ENCODE results near the gene LSM10.

LSM10 gene

DNA sequence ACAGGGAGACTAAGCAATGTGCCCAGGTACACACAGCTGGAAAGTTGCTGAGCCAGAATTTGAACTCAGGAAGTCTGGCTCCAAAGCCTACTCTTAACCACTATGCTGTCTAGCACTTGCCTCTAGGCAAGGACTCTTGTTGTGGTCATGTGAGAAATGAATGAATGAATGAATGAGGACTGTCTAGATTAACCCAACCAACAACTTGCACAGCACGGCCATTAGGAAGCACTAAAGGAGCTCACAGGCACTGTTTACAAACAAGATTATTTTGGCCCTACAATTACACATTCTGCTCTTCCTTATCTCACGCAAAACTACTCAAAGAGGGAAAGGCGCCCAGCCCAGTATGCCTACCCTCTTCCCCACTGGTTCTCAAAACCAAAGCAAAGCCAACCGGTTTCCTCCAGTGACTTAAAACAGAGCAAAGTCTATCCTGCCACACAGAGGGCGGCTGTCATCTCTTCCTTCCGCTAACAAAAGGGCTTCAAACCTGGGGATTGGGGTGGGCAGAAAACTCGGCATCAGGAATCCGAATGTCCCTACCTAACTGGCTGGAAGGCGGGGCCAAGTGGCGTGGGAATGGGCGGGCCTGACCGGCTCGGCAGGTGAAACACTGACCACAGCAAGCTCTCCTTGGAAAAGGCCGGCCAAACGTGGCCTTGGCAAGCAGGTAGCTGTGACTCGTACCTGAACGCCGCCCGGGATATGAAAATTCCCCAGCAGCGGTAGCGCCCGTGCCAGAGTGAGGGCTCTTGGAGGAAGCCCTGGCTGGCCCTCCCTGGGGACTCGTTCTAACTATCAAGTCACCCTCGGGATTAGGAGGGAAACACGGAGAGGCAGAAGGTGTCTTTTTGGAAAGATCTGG is 12.9 kb downstream of the LSM10 start:
- Mint-ChIP-seq H3K27me3 (ENCODE audit: low read depth) (no peaks in the 10 kb centered on the region), H3K4me1 (ENCODE audit: low read depth) (peaks cover 54% of the 10 kb centered on the region), H3K9me3 (no peaks in the 10 kb centered on the region), H3K4me3 (peak overlapping the region; percentile 90), H3K36me3 (ENCODE audit: low read depth) (peaks cover 5% of the 10 kb centered on the region), H3K27ac (peak overlapping the region; percentile 93)
- peak; percentile 37 for DNase-seq (ENCODE audit: low spot score)

DNA sequence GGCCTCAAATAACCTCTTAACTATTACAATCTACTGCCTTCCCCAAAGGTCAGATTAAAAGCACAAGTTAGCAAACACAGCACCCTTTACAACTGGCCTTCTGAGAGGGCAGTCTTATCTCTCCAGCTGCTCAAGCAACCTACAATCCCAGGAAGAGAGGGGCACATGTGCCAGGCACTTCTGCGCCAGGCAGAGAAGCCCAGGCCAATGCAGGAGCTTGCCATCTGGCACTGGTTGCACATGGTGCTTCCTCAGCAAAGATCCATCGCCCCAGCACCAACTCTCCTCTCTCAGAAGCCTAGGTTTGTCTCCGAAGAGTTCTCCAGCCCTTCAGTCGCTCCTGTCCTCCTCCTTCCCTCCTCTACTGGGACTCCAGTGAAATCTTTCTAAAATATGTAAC is 14.5 kb downstream of the LSM10 start:
- H3K36me3 Mint-ChIP-seq (ENCODE audit: low read depth) = peaks cover 6% of the 10 kb centered on the region
- H3K27me3 Mint-ChIP-seq (ENCODE audit: low read depth) = no peaks in the 10 kb centered on the region

DNA sequence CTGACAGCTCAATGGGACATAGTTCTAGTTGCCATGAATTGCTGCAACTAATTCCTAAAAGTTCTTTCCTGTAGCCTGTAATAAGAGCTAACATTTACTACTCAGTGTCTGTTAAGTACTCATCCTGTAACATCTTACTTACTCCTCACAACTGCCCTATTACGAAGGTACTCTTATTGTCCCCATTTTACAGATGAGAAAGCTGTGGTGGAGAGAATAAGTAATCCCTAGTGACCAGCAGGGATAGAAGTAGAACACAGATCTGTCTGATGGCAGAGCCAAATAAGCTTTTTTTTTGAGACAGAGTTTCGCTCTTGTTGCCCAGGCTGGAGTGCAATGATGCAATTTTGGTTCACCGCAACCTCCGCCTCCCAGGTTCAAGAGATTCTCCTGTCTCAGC is 15.0 kb downstream of the LSM10 start:
- peaks cover 6% of the 10 kb centered on the region for H3K36me3 Mint-ChIP-seq (ENCODE audit: low read depth)
- peaks cover 66% of the 10 kb centered on the region for H3K4me1 Mint-ChIP-seq (ENCODE audit: low read depth)
- no peak for DNase-seq (ENCODE audit: low spot score)
- H3K27ac Mint-ChIP-seq = no peak overlapping the region
- H3K4me3 Mint-ChIP-seq = no peak overlapping the region
- no peaks in the 10 kb centered on the region for H3K9me3 Mint-ChIP-seq
- H3K27me3 Mint-ChIP-seq (ENCODE audit: low read depth) = no peaks in the 10 kb centered on the region

More for the DNA sequence above, 14.5 kb downstream of the LSM10 start:
- H3K27ac Mint-ChIP-seq = peak overlapping the region; percentile 64
- peak overlapping the region; percentile 60 for H3K4me3 Mint-ChIP-seq
- no peak for DNase-seq (ENCODE audit: low spot score)
- peaks cover 61% of the 10 kb centered on the region for H3K4me1 Mint-ChIP-seq (ENCODE audit: low read depth)
- no peaks in the 10 kb centered on the region for H3K9me3 Mint-ChIP-seq

DNA sequence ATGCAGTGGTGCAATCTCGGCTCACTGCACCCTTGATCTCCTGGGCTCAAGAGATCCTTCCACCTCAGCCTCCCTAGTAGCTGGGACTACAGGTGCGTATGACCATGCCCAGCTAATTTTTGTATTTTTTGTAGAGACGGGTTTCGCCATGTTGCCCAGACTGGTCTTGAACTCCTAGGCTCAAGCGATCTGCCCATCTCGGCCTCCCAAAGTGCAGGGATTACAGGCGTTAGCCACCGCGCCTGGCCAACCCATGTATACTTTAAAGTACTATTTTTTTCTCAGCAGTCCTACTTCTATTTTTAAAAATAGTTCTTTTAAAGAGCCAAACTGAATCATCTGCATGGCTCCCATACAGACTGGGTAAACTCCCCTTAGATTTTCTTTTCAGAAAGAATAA is 15.5 kb downstream of the LSM10 start:
- H3K27me3 Mint-ChIP-seq (ENCODE audit: low read depth) = no peaks in the 10 kb centered on the region
- H3K4me3 Mint-ChIP-seq = no peak overlapping the region
- H3K36me3 Mint-ChIP-seq (ENCODE audit: low read depth) = peaks cover 9% of the 10 kb centered on the region
- peaks cover 64% of the 10 kb centered on the region for H3K4me1 Mint-ChIP-seq (ENCODE audit: low read depth)
- no peaks in the 10 kb centered on the region for H3K9me3 Mint-ChIP-seq
- H3K27ac Mint-ChIP-seq = no peak overlapping the region
- no peak for DNase-seq (ENCODE audit: low spot score)

DNA sequence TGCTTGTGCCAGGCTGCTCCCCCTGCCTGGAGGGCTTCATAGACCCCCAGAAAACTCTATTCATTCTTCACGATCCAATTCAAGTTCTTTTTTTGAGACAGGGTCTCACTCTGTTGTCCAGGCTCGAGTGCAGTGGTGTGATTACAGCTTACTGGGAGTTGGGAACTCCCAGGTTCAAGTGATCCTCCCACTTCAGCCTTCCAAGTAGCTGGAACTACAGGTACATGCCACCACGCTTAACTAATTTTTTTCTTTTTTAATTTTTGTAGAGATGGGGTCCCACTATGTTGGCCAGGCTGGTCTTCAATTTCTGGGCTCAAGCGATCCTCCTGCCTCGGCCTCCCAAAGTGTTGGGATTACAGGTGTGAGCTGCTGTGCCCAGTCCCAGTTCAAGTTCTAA is 16.3 kb downstream of the LSM10 start:
- Mint-ChIP-seq H3K9me3 (no peaks in the 10 kb centered on the region), H3K36me3 (ENCODE audit: low read depth) (peaks cover 10% of the 10 kb centered on the region), H3K27me3 (ENCODE audit: low read depth) (no peaks in the 10 kb centered on the region), H3K4me3 (no peak overlapping the region), H3K27ac (no peak overlapping the region), H3K4me1 (ENCODE audit: low read depth) (peaks cover 59% of the 10 kb centered on the region)
- no peak for DNase-seq (ENCODE audit: low spot score)

DNA sequence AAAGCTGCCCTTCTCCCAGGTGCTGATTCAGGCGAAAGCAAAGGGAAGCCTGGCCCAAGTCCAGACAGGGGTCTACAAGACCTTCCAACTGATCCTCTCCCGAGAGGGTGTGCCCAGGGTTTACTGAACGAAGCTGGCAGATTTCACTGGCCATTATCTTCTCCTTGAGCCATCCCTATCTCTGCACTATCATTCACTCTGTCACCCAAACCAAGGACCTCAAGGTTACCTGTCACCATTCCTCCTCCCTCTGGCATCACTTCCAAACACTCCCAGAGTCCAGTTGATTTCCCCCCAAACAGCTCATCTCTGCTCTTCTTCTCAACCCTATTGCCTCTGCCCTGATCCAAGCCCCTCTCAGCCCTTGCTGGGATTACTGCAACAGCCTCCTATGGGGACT is 16.9 kb downstream of the LSM10 start:
- H3K9me3 Mint-ChIP-seq = no peaks in the 10 kb centered on the region
- DNase-seq (ENCODE audit: low spot score) = no peak
- no peak overlapping the region for H3K4me3 Mint-ChIP-seq
- H3K27ac Mint-ChIP-seq = peak overlapping the region; percentile 23
- no peaks in the 10 kb centered on the region for H3K27me3 Mint-ChIP-seq (ENCODE audit: low read depth)
- peaks cover 15% of the 10 kb centered on the region for H3K36me3 Mint-ChIP-seq (ENCODE audit: low read depth)
- peaks cover 60% of the 10 kb centered on the region for H3K4me1 Mint-ChIP-seq (ENCODE audit: low read depth)

DNA sequence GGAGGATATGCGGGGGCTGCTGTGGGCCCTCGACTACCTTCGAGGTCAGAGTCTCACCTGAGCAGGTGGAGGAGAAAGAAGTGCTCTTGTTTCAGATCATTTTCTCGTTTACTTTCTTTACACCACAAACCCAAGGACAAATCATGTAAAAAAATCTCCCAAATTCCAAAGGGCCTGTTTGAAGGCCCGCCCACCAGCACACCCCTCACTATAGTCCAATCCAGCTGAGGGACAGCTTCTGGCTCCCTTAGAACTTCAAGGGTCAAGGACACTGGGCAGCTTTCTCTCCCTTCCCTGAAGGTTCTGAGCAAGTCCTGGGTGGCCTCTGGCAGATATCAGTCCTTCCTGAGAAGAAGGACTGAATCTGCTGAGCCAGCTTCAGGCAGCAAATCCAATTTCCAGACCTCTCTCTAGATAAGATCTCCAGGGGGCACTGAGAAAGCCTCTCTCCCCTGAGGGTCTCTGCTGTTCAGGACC is 17.5 kb downstream of the LSM10 start:
- no peak overlapping the region for H3K27ac Mint-ChIP-seq

DNA sequence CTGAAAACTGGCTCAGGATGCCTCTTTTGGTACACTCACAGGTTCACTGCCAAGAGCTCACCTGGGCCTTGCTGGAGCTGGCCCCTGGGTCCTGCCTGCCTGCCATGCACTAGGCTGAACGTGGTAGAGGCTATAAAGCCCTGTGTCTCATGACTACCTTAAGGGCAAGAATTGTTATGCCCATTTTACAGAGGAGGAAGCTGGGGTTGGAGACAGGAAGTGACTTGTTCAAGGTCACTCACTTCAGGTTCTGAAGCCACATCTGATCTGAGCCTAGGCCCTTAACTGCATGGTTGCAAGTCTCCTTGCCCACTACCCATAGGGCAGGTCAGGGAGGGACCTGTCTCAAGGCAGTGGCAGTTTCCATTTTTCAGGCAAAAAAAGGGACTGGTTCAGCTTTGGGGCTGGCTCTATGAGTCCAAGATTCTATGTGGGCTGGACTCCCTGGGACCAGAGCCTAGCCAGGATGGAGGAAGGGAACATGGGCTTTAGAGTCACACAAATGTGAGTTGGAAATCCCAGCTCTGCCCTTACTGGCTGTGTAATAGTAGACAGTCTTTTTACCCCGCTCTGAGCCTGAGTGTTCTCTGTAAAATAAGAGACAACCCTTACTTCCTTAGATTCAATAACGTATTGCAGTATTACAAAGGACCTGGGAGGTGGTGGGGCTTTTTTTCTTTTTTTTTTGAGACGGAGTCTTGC is 19.8 kb downstream of the LSM10 start:
- Mint-ChIP-seq H3K27me3 (ENCODE audit: low read depth) (no peaks in the 10 kb centered on the region), H3K27ac (peak overlapping the region; percentile 87), H3K4me1 (ENCODE audit: low read depth) (peaks cover 63% of the 10 kb centered on the region), H3K9me3 (no peaks in the 10 kb centered on the region), H3K36me3 (ENCODE audit: low read depth) (peaks cover 19% of the 10 kb centered on the region), H3K4me3 (peak overlapping the region; percentile 48)
- no peak for DNase-seq (ENCODE audit: low spot score)

More for the DNA sequence above, 17.5 kb downstream of the LSM10 start:
- Mint-ChIP-seq H3K9me3 (no peaks in the 10 kb centered on the region), H3K27me3 (ENCODE audit: low read depth) (no peaks in the 10 kb centered on the region), H3K36me3 (ENCODE audit: low read depth) (peaks cover 15% of the 10 kb centered on the region), H3K4me3 (no peak overlapping the region), H3K4me1 (ENCODE audit: low read depth) (peaks cover 60% of the 10 kb centered on the region)
- no peak for DNase-seq (ENCODE audit: low spot score)

DNA sequence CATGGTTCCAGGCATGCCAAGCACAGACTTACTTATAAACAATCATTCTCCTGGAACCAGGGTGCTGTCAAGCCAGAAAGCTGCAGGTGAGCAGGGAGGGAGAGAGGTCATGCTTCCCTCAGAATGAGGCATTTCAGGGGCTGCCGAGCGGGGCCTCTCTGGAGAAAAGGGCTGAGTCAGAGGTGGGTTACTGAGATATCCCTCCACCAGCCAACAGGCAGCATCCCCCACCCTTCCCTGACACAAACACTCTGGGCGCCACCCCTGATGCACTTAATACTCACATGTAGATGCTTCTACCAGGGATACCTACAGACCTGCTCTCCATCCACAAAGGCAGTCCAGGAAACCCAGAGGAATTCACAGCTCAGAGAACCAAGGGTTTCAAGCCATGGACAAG is 25.1 kb downstream of the LSM10 start:
- no peak for DNase-seq (ENCODE audit: low spot score)
- Mint-ChIP-seq H3K9me3 (no peaks in the 10 kb centered on the region), H3K4me1 (ENCODE audit: low read depth) (peaks cover 53% of the 10 kb centered on the region), H3K36me3 (ENCODE audit: low read depth) (peaks cover 17% of the 10 kb centered on the region), H3K27me3 (ENCODE audit: low read depth) (no peaks in the 10 kb centered on the region), H3K27ac (peak overlapping the region; percentile 96), H3K4me3 (no peak overlapping the region)

DNA sequence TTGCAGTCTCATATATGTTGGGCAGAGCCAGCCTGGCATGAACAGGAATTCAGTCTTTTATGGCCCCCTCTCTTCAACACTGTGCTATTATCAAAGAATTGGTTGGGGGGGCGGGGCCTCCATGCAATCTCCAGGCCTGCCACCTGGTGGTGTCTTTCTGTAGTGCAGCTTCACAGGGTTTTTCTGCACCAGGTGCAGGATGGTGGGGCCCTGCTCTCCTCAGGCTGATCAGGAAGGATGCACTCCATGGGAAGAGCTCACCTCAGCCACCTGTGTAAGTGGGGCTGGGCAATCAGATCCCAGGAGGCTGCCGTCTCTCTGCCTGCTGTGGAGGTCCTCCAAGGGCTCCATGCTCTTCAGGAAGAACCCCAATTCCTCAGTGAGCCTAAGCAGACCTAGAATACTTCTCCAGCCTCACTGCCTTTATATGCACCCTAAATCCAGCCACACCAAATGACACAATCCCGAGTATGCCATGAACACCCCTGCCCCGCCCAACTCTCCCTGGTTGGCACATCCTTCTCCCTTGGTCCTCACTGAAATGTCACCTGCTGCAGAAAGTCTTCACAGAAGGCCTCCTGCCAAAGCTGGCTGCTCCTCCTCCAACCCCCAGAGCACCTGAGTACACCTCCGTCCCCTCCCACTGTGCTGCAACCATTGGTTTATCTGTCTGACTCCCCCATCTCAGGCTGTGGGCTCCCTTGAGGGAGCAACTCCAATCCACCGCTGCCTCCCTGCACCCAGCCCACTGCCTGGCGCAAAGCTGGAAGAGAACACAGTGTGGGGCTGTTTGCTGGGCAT is 28.4 kb downstream of the LSM10 start:
- Mint-ChIP-seq H3K9me3 (no peaks in the 10 kb centered on the region), H3K27me3 (ENCODE audit: low read depth) (no peaks in the 10 kb centered on the region), H3K4me1 (ENCODE audit: low read depth) (peaks cover 50% of the 10 kb centered on the region), H3K36me3 (ENCODE audit: low read depth) (peaks cover 16% of the 10 kb centered on the region), H3K4me3 (no peak overlapping the region), H3K27ac (peak overlapping the region; percentile 60)
- peak; percentile 62 for DNase-seq (ENCODE audit: low spot score)

DNA sequence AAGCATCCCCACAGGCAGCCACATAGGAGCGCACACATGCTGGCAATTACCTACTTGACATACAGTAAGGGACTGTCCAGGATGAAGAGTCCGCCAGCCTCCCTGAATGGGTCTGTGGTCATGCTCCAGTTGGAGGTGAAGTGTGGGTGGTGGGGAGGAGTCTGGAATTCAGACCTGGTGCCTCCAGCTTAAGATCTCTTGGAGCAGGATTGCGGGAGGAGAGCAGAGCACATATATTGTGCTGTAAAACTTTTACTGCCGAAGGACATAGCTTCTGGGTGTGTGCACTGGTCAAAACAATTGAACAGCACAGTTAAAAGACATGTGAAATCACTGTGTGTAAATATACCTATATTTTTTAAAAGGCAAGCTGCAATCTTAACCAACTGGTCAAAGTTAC is 29.9 kb downstream of the LSM10 start:
- Mint-ChIP-seq H3K4me1 (ENCODE audit: low read depth) (peaks cover 38% of the 10 kb centered on the region), H3K4me3 (no peak overlapping the region), H3K27me3 (ENCODE audit: low read depth) (no peaks in the 10 kb centered on the region), H3K36me3 (ENCODE audit: low read depth) (peaks cover 20% of the 10 kb centered on the region), H3K9me3 (no peaks in the 10 kb centered on the region), H3K27ac (peak overlapping the region; percentile 50)
- no peak for DNase-seq (ENCODE audit: low spot score)

DNA sequence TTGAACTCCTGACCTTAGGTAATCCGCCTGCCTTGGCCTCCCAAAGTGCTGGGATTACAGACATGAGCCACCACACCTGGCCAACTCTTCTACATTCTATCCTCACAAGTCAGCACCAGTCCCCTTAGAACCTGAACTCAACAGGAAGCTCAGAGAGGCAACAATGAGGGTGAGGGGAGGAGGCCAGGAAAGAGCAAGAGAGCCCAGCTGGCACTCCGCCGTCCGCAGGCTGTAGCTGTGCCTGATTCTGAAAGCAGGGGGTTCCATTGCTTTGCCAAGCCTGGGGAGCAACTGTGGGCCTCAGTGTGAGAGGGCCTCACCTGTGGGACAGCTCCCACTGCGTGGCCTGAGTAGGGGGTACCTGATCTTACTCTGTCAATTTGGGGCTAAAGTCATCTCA is 30.6 kb downstream of the LSM10 start:
- Mint-ChIP-seq H3K27me3 (ENCODE audit: low read depth) (no peaks in the 10 kb centered on the region), H3K4me3 (no peak overlapping the region), H3K27ac (peak overlapping the region; percentile 89), H3K4me1 (ENCODE audit: low read depth) (peaks cover 33% of the 10 kb centered on the region), H3K36me3 (ENCODE audit: low read depth) (peaks cover 21% of the 10 kb centered on the region), H3K9me3 (no peaks in the 10 kb centered on the region)
- DNase-seq (ENCODE audit: low spot score) = no peak

DNA sequence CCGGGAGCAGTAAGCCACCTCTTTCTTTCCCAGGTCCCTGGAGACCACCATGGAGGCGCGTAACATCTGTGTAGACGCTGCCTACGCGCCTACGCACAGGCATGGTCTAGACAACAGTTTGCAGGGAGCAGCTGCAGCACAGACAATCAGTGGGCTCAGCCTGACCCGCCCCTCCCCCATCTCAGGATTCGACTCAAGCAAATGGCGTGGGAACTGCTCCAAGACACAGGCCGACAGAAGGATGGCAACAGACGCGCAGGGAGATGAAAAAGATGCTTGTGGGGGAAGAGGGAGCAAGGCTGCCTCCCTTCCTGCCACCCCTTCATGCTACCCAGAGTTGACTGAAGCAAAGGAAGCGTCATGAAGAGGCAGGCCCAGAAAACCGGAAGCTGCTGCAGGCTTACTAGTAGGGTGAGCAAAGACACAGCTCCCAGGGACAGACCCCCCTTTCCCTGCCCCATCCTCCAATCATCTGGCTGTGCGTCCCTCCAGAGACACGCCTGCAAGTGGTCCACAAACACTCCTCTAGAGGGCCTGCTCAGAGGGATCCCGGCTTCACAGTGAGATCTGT is 31.5 kb downstream of the LSM10 start:
- Mint-ChIP-seq H3K4me3 (peak overlapping the region; percentile 65), H3K9me3 (no peaks in the 10 kb centered on the region), H3K36me3 (ENCODE audit: low read depth) (peaks cover 21% of the 10 kb centered on the region), H3K4me1 (ENCODE audit: low read depth) (peaks cover 33% of the 10 kb centered on the region), H3K27me3 (ENCODE audit: low read depth) (no peaks in the 10 kb centered on the region), H3K27ac (peak overlapping the region; percentile 89)
- no peak for DNase-seq (ENCODE audit: low spot score)

Measured in T-helper 2 cell treated with Interferon-gamma antibody and Interleukin-4, amounts not matched to agents 5 μg/mL and 100 μg/mL, for 36 hours (primary cell).